BJ (cell line): ENCODE data around the gene GPR12. TPM values are rescaled to one million over a fixed set of nuclear protein-coding genes. Genes with fewer than 3 reads are reported as not detected.

ENCODE experiments used
- CTCF ChIA-PET: fragments of 350-600 bp; formaldehyde crosslinking; extraction: SDS; loops from one replicate; lab custom pipeline; 2021; ENCODE audit warnings: antibody characterized with exemption, inconsistent platforms; lab: Yijun Ruan, JAX
- POLR2A ChIA-PET: fragments of 300-600 bp; sonication (Branson Sonifier 250); formaldehyde crosslinking; extraction: SDS; loops from one replicate; lab custom pipeline; 2021; ENCODE audit warnings: antibody characterized with exemption; lab: Charles Lee
- DNase-seq: peaks from one replicate; pipeline ENCODE4 v3.0.0-alpha.2; 2011; ENCODE audit warnings: low read depth
- H3K27me3 ChIP-seq: 2 replicates; pipeline ENCODE4 v1.6.0; 2011; ENCODE audit warnings: low read length; ENCODE audit not compliant: control insufficient read depth, insufficient read depth
- H3K36me3 ChIP-seq: 2 replicates; pipeline ENCODE4 v1.5.1; 2011; ENCODE audit warnings: low read length; ENCODE audit not compliant: control insufficient read depth, insufficient read depth
- H3K4me3 ChIP-seq: 2 replicates; pipeline ENCODE4 v1.5.1; 2011; ENCODE audit warnings: low read depth, mild to moderate bottlenecking, control low read depth, low read length
- polyA plus RNA-seq: library from polyadenylated mRNA; depleted of rRNA; stranded (reverse); fragments of >200 nt; gene quantifications from 2 replicates; pipeline ENCODE4 v1.2.3, GENCODE V29; 2011
- TF ChIP-seq, protein P1 (sequence below): IDR thresholded peaks from 2 replicates; pipeline ENCODE4 v1.5.1; 2011; ENCODE audit warnings: low read depth, mild to moderate bottlenecking, control low read depth, inconsistent platforms, low read length, moderate library complexity; ENCODE audit not compliant: insufficient read depth

The GPR12 gene
- polyA plus RNA-seq, 1 experiment, result not detected

DNA sequence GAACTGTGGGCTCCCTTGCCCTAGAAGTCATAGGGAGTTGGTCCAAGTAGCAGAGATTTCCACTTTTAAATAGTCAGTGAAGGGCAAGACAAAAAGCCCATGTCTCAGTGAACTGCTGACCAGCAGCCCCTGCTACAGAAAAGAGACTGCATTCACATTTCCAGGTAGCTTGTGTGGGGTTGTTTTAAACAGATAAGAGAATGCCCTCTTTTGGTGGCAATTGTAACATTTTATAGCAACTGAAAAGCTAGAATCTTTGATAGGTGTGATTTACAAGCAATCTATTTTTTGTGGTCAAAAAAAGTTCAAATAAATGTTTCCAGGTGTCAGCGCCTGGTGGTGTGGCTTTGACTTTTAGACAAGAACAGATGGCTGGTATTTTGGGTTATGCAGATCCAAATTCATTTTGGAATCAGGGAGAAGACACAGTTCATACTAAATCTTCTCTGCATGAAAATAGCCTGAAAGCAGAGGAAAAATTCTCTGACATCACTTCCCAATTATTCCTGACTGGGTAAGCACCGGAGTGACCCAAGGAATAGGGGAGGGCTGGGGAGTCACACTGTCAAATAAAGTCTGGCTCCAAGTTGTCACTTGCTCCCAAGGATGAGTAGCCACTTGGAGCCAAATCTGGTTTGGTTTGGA lies 26.2 kb upstream of the GPR12 start:
- ChIA-PET POLR2A (no interaction called here), CTCF (interaction anchor here (1.1 kb wide), 1 partner anchor 24 kb away, joined by 3 read pairs; no protein-coding TSS in a partner anchor)
- H3K36me3 ChIP-seq, result no peaks in the 10 kb centered on the region
- DNase-seq, result no peak
- H3K4me3 ChIP-seq, result no peak overlapping the region
- TF ChIP-seq, protein P1, sequence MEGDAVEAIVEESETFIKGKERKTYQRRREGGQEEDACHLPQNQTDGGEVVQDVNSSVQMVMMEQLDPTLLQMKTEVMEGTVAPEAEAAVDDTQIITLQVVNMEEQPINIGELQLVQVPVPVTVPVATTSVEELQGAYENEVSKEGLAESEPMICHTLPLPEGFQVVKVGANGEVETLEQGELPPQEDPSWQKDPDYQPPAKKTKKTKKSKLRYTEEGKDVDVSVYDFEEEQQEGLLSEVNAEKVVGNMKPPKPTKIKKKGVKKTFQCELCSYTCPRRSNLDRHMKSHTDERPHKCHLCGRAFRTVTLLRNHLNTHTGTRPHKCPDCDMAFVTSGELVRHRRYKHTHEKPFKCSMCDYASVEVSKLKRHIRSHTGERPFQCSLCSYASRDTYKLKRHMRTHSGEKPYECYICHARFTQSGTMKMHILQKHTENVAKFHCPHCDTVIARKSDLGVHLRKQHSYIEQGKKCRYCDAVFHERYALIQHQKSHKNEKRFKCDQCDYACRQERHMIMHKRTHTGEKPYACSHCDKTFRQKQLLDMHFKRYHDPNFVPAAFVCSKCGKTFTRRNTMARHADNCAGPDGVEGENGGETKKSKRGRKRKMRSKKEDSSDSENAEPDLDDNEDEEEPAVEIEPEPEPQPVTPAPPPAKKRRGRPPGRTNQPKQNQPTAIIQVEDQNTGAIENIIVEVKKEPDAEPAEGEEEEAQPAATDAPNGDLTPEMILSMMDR, result no peak
- peaks cover 2% of the 10 kb centered on the region; the same call in 1 of the 2 replicates for H3K27me3 ChIP-seq

DNA sequence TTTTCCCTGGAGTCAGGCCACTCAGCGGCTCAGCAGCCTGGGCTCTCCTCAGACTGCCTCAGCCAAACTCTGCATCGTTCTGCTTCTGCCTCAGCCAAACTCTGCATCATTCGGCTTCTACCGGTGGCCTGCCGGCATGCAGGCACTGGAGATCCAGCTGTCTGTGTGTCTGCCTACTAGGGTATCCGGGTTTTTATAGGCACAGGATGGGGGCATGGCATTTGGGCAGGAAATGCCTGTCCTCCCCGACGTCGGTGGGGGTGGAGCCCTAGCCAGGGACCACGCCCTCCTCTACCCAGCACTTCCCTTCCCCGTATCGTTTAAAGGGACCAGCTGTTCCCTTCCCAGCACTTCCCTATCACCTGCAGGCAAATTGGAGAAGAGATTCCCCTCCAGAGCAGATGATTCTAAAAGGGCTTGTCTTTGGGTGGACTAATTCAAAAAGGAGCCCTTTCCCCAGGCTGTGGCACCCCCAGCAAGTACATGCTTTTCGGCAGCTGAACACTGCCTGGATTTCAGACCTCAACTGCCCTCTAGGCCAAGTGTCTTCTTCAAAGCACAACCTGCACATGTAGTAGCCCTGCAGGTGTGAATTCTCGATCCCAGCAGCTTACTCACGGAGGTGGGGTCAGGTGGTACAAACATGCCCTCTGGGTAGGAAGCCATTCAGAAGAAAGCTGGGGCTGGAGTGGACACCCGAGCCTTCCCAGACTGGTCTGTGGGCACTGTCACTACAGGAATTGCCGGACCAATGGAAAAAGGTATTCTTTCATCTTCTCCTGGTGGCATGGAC lies 25.4 kb upstream of the GPR12 start:
- Histone ChIP-seq H3K36me3 (no peaks in the 10 kb centered on the region), H3K4me3 (no peak overlapping the region), H3K27me3 (peaks cover 2% of the 10 kb centered on the region; the same call in 1 of the 2 replicates)
- TF ChIP-seq, protein P1, result no peak
- ChIA-PET CTCF (interaction anchor here (1.1 kb wide), 1 partner anchor 25 kb away, joined by 3 read pairs; no protein-coding TSS in a partner anchor), POLR2A (no interaction called here)
- no peak for DNase-seq

DNA sequence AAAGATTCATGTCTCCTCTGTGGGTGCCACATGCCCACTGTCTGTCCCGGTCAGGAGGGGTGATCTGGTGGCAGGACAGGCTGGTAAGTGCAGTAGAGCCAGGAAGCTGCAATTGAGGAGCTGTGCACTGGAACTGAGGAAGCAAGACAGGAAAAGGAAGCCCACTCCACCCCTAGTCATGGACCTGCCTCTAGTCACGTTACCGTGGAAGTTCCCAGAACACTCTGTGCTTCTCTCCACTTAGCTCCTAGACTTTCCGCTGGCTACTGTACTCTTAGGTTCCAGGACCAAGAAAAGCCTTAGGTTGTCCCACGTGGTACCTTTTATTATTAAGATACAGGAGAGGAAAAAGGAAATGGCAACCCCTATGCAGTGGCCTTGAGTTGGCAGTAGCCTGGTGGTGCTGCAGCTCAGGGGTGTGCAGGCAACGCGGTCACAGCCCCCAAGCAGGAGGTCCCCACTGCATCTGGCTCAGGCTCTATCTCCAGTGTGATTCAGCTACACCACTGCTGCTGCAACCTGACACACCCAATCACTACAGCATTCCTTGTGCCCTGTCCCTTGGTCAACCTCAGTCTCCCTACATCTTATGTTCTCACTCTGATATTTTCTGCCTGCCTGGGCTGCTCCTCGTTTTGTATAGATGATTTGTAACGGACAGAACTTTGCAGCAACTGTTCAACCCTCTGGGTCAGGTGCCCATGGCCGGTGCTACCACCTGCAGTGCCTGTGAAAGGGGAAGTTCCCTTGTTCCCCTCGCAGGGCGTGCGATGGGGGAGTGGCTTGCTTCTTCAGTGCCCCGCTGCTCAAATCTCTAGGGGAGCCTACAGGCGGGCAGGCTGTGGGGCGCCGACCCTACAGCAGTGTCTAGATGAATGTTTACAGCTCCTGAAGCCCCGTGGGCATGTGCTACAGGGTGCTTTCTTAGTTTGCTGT lies 24.4 kb upstream of the GPR12 start:
- ChIA-PET POLR2A (no interaction called here), CTCF (no interaction called here)
- DNase-seq, result no peak
- H3K4me3 ChIP-seq, result no peak overlapping the region
- H3K27me3 ChIP-seq, result peaks cover 2% of the 10 kb centered on the region; the same call in 1 of the 2 replicates
- TF ChIP-seq, protein P1, result no peak
- no peaks in the 10 kb centered on the region for H3K36me3 ChIP-seq

DNA sequence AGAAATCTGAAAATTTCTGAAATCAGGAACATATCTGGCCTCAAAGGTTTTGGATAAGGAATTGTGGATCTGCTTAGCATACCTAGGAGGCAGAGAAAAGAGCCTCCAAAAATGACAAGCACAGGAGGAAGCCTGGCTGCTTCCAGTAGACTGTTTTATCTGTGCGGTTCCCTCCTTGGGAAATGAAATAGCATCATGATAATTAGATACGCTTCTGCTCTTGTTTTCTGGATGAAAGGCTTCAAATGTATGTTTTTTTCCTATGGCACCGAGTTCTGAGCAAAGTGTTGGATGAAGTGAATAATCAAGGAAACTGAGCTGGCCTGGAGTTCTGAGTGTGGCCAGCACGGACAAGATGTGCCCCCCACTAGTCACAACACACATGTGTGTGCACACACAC lies 19.8 kb upstream of the GPR12 start:
- CTCF ChIA-PET, result no interaction called here

More for the DNA sequence above, 19.8 kb upstream of the GPR12 start:
- Histone ChIP-seq H3K27me3 (0 out of 2 replicates have a peak, but pooled peaks cover 2% of the 10 kb centered on the region), H3K4me3 (no peak overlapping the region), H3K36me3 (no peaks in the 10 kb centered on the region)
- POLR2A ChIA-PET, result no interaction called here
- TF ChIP-seq, protein P1, result no peak
- DNase-seq, result no peak
